ENCODE measurements around the gene NIN.

The NIN gene

DNA sequence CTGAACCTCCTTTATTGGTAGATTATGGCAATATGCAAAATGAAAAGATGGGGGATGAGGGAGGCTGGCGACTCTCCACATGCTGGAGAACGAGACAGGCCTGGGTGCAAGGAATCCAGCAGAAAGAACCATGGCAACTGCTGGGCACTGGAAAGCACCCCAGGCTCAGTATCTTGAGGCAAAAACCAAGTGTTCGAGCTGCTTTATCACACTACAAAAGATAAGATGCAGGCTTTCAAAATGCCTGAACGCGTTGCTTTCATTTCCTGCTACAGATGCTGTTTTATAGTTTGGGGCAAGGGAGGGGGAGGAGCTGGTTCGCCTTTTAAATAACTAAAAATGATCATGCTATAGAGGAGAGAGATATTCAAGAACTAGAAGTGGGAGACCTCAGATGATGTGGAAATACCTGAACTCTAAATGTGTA is 38.9 kb downstream of the NIN start:
- in situ Hi-C loops (cut with HindIII; ENCODE audit: low sequenced_read_pairs) = no loop called here

- in situ Hi-C loops (cut with HindIII; ENCODE audit: low sequenced_read_pairs) = no loop called here
Measured at GRCh38 chr14:50791201-50791600, 39.8 kb downstream of the NIN start.

- in situ Hi-C loops (cut with HindIII; ENCODE audit: low sequenced_read_pairs) = no loop called here
Measured at GRCh38 chr14:50790589-50790988, 40.4 kb downstream of the NIN start.

GRCh38 chr14:50786751-50787464 is 44.1 kb downstream of the NIN start:
- in situ Hi-C loops (cut with HindIII; ENCODE audit: low sequenced_read_pairs) = no loop called here

- in situ Hi-C loops (cut with HindIII; ENCODE audit: low sequenced_read_pairs) = no loop called here
Measured at GRCh38 chr14:50785457-50786063, 45.4 kb downstream of the NIN start.

GRCh38 chr14:50784683-50785456 is 46.1 kb downstream of the NIN start:
- in situ Hi-C loops (cut with HindIII; ENCODE audit: low sequenced_read_pairs) = no loop called here

DNA sequence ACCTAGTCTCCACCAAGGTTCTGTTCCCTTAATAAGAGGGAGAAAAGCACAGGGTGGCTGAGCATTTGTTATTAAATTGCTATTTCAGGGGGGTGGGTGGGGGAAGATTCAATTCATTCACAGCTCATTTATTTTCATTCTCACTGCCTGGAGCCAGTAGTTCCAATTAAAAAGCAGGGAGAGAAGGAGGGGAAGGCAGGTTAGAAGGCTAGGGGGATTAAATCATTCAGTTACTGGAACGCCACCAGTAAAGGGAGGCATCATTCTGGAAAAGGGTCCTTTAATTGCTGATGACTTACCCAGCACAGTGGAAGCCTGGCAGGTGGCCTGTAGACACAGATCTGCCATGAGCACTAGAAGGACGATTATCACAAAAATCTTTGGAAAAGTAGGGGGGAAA is 47.4 kb downstream of the NIN start:
- in situ Hi-C loops (cut with HindIII; ENCODE audit: low sequenced_read_pairs) = no loop called here

GRCh38 chr14:50780393-50780792 is 50.6 kb downstream of the NIN start:
- in situ Hi-C loops (cut with HindIII; ENCODE audit: low sequenced_read_pairs) = no loop called here

- in situ Hi-C loops (cut with HindIII; ENCODE audit: low sequenced_read_pairs) = no loop called here
Measured at GRCh38 chr14:50778721-50779483, 52.1 kb downstream of the NIN start.

DNA sequence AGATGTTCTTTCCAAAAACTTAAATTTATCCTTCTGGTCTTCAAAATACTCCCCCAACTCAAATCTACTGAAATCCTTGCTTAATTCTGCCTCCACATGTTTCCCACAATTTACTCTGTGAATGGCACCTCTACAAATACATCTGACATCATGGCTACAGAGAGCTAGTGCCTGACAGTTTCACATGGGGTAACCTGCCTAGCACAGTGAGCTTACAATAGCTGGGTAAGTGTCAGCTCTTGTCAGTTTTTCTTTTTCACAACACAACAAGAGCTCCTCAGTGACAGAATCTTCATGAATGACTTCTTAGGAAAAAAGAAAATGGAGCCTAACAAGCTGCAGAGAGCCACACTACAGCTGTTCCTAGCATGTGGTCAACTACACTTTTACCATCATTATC is 54.4 kb downstream of the NIN start:
- in situ Hi-C loops (cut with HindIII; ENCODE audit: low sequenced_read_pairs) = no loop called here

DNA sequence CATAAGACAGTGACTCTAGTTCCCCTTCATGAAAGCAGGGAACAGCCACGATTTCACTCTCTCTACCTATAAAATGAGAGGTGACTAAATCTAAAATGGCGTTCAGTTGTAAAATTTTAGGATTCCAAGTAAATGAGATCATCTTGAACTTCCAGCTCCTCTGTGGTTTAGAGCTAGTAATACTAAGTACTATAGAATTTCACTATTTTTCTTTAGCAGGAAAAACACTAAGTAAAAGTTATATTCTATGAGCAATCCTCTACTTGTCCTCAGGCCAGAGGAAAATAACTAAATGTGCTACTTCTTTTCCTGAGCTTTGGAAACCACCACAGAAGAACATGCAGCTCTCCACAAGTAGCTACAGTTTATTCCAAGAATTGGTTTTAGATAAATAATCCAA is 55.6 kb downstream of the NIN start:
- in situ Hi-C loops (cut with HindIII; ENCODE audit: low sequenced_read_pairs) = no loop called here

GRCh38 chr14:50774542-50775267 is 56.3 kb downstream of the NIN start:
- in situ Hi-C loops (cut with HindIII; ENCODE audit: low sequenced_read_pairs) = no loop called here

DNA sequence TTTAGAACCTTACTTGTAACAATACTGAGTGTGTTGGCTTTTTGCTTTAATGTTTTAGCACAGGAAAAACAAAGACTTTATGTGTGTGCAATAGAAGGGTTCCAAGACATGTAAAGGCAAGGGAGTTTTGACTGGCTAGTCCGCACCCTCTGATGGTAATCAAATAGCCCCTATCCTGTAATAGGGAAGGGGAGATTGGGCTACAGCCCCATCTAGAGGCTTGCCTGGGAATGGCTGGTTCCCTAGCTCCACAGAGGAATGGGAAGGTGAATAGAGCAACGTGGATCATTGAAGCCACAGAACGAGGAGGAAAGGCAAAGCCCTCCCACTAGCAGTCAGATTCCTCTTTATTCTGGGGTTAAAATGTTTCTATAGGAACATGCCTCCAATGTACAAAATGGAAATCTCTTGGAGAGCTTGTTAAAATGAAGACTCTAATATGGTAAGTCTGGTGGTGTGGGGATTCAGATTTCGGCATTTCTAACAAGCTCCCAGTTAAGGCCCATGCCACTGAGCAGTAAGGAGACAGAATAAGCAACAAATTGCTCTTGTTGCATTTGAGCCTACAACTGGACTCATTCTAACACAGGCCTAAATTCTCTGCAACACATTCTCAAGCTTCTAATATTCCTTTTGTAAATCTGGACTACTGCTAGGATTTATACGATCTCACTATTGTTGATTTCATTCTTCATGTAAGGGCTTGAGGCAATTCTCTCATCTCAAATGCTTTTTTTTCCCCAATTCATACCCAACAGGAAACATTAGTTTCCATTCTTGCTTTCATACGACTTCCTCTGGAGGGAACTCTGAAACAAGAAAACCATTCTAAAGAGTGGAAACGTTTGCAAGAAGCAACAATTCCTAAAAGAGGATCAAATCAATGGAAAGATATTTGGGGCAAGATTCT is 57.1 kb downstream of the NIN start:
- in situ Hi-C loops (cut with HindIII; ENCODE audit: low sequenced_read_pairs) = no loop called here

DNA sequence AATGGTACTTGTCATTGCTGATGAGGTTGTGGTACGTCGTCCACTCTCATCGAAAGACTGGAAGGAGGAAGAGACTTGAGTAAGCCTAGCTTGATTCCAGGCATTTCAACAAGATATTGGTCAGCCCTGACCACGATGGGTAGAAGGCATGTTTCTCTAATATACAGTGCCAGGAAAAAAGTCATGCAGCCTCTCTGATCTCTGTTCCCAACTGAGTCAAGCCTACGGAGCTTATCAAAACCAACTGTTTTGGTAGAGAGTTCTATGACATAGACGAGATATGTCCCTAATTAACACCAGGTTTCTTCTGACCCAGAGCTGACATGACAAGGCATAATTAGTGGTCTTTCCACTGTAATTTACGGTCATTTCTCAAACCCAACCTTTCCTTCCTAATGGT is 58.5 kb downstream of the NIN start:
- in situ Hi-C loops (cut with HindIII; ENCODE audit: low sequenced_read_pairs) = no loop called here

GRCh38 chr14:50770586-50770985 is 60.4 kb downstream of the NIN start:
- in situ Hi-C loops (cut with HindIII; ENCODE audit: low sequenced_read_pairs) = no loop called here

GRCh38 chr14:50769863-50770500 is 61.0 kb downstream of the NIN start:
- in situ Hi-C loops (cut with HindIII; ENCODE audit: low sequenced_read_pairs) = no loop called here

GRCh38 chr14:50768680-50769079 is 62.3 kb downstream of the NIN start:
- in situ Hi-C loops (cut with HindIII; ENCODE audit: low sequenced_read_pairs) = no loop called here

GRCh38 chr14:50766338-50766886 is 64.5 kb downstream of the NIN start:
- in situ Hi-C loops (cut with HindIII; ENCODE audit: low sequenced_read_pairs) = no loop called here
